Cardiac muscle cell (in vitro differentiated cells and primary cell): ENCODE measurements around the gene SLC7A9. TPM values are rescaled to one million over a fixed set of nuclear protein-coding genes. Genes with fewer than 3 reads are reported as not detected.
A peak's percentile ranks its signal among the peaks of the same experiment; 100 is the strongest.

ENCODE experiments used
- DNase-seq, 2 donors: peaks; one replicate each; pipeline versions ENCODE4 v3.0.0 to v3.0.0-alpha.2; 2010 to 2017; ENCODE audit warnings: low read depth in 1 of 2, low spot score in 1 of 2
- H3K27ac ChIP-seq: fragments of 200-600 bp; sonication (generic); 2 replicates; pipeline ENCODE4 v1.5.1; 2016
- H3K27me3 ChIP-seq: fragments of 200-600 bp; sonication (generic); 2 replicates; pipeline ENCODE4 v1.6.0; 2016; ENCODE audit warnings: control low read depth
- H3K36me3 ChIP-seq: fragments of 200-600 bp; sonication (generic); 2 replicates; pipeline ENCODE4 v1.5.1; 2016; ENCODE audit warnings: control low read depth
- H3K4me1 ChIP-seq: fragments of 200-600 bp; sonication (generic); 2 replicates; pipeline ENCODE4 v1.8.1; 2017; ENCODE audit warnings: low read depth, mild to moderate bottlenecking, mixed run types
- H3K4me3 ChIP-seq: fragments of 200-600 bp; sonication (generic); 2 replicates; pipeline ENCODE4 v1.5.1; 2016; ENCODE audit warnings: mild to moderate bottlenecking
- H3K9me3 ChIP-seq: fragments of 200-600 bp; sonication (generic); 2 replicates; pipeline ENCODE4 v1.5.1; 2017; ENCODE audit warnings: low read depth, mild to moderate bottlenecking, control low read depth
- CTCF ChIP-seq: IDR thresholded peaks from 2 replicates; pipeline ENCODE4 v1.5.1; 2012; ENCODE audit warnings: low read depth, mild to moderate bottlenecking, low read length
- polyA plus RNA-seq: library from polyadenylated mRNA; unstranded; fragments of >200 nt; fragmentation: Nextera tagmentation; extraction: Ambion mirVana; gene quantifications from 2 replicates; pipeline ENCODE4 v1.2.1, GENCODE V29; 2016
- total RNA-seq: library from RNA; depleted of rRNA; stranded (reverse); fragments of >200 nt; gene quantifications from 2 replicates; pipeline ENCODE4 v1.2.3, GENCODE V29; 2016

SLC7A9 gene
- total and polyA plus RNA-seq, 2 experiments from 2014 or later = 0.67 to 0.71 TPM

- Histone ChIP-seq H3K27me3 (no peaks in the 10 kb centered on the region), H3K9me3 (no peaks in the 10 kb centered on the region), H3K36me3 (no peaks in the 10 kb centered on the region), H3K4me1 (no peaks in the 10 kb centered on the region), H3K4me3 (no peak overlapping the region), H3K27ac (no peak overlapping the region)
- TF ChIP-seq CTCF = no peak
- DNase-seq = no peak
Measured at GRCh38 chr19:32911467-32911866, 41.9 kb upstream of the SLC7A9 start.

DNA sequence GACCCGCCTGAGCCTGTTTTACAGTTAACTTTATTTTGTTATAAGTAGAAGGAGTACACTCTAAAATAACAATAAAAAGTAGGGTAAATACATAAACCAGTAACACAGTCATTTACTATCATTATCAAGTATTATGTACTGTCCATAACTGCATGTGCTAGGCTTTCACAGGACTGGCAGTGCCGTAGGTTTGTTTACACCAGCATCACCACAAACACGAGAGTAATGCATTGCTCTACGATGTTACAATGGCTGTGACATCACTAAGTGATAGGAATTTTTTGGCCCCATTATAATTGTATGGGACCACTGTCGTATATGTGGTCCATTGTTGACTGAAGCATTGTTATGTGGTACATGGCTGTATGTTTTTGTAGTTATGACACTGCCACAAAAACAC lies 41.3 kb upstream of the SLC7A9 start:
- no peaks in the 10 kb centered on the region for H3K36me3 ChIP-seq

DNA sequence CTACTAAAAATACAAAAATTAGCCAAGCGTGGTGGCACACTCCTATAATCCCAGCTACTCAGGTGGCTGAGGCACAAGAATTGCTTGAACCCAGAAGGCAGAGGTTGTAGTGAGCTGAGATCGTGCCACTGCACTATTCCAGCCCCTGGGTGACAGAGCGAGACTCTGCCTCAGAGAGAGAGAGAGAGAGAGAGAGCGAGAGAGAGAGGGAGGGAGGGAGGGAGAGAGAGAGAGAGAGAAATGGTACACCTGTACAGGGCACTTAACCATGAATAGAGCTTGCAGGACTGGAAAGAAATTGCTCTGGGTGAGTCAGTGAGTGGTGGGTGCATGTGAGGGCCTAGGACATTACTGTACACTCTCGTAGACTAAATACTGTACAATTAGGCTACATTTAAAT lies 40.5 kb upstream of the SLC7A9 start:
- H3K27ac ChIP-seq = no peak overlapping the region
- TF ChIP-seq CTCF = no peak

More for the DNA sequence above, 41.3 kb upstream of the SLC7A9 start:
- H3K27ac ChIP-seq = no peak overlapping the region
- H3K9me3 ChIP-seq = no peaks in the 10 kb centered on the region
- no peak for TF ChIP-seq CTCF
- no peak for DNase-seq
- no peak overlapping the region for H3K4me3 ChIP-seq
- no peaks in the 10 kb centered on the region for H3K4me1 ChIP-seq
- H3K27me3 ChIP-seq = no peaks in the 10 kb centered on the region

DNA sequence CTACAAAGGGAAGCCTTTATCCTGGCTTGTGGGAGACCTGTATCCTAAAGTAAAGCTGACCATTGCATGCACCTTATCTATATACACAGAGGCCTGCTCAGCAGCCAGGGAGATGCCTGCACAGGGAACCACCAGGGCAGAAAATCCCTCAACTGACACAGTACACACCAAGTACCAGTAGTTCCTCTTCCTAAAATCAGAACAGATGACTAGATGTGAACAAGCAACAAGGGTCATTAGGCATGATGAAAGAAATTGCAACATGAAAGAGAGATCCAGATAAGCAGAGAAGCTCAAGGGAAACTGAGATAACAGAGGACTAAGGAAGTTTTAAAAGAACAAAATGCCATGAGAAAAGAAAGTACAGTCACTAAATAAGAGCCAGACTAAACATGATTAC lies 39.7 kb upstream of the SLC7A9 start:
- no peak for TF ChIP-seq CTCF
- peak in 1 of 2 donors; percentile 10 for DNase-seq
- Histone ChIP-seq H3K4me3 (no peak overlapping the region), H3K4me1 (no peaks in the 10 kb centered on the region), H3K36me3 (peaks cover 4% of the 10 kb centered on the region), H3K9me3 (no peaks in the 10 kb centered on the region), H3K27ac (no peak overlapping the region), H3K27me3 (no peaks in the 10 kb centered on the region)

More for the DNA sequence above, 40.5 kb upstream of the SLC7A9 start:
- no peaks in the 10 kb centered on the region for H3K9me3 ChIP-seq
- H3K4me1 ChIP-seq = no peaks in the 10 kb centered on the region
- no peak for DNase-seq
- peaks cover 4% of the 10 kb centered on the region for H3K36me3 ChIP-seq
- H3K4me3 ChIP-seq = no peak overlapping the region
- no peaks in the 10 kb centered on the region for H3K27me3 ChIP-seq

- no peaks in the 10 kb centered on the region for H3K27me3 ChIP-seq
- no peak overlapping the region for H3K4me3 ChIP-seq
- H3K4me1 ChIP-seq = no peaks in the 10 kb centered on the region
- no peak for TF ChIP-seq CTCF
- H3K9me3 ChIP-seq = no peaks in the 10 kb centered on the region
- no peak for DNase-seq
- peaks cover 4% of the 10 kb centered on the region for H3K36me3 ChIP-seq
- H3K27ac ChIP-seq = no peak overlapping the region
Measured at GRCh38 chr19:32908641-32909190, 39.1 kb upstream of the SLC7A9 start.
